Measurements from ENCODE around the gene MYB. TPM values are rescaled to one million over a fixed set of nuclear protein-coding genes. Genes with fewer than 3 reads are reported as not detected.
A peak's percentile ranks its signal among the peaks of the same experiment; 100 is the strongest.

The MYB gene
- polyA plus RNA-seq, 1 experiment, result 0.10 TPM

DNA sequence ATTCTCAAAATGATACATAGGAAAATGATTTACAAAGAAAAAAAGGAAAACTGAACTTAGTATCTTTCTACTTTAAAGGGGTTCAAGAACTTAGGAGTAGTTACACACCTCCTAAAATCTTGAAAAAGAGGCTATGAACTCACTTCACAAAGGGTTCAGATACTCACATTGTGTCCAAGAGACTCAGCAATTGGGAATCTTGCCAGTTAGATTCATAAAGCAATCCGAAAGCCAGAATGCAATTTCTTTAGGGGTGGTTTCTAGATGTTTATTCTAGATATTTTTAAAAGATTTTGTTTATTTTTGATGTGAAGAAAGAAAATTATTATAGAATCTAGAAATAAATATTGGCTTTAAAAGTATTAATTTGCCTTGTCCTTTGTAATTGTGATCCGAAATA is 1.7 kb upstream of the MYB start:
- ChIA-PET POLR2A (no interaction called here), CTCF (no interaction called here)
- Histone ChIP-seq H3K27ac (ENCODE audit: low read depth, low read length) (no peak overlapping the region), H3K27me3 (ENCODE audit: control insufficient read depth, insufficient read depth, low read length) (peaks cover 19% of the 10 kb centered on the region), H3K4me3 (ENCODE audit: low read depth, low read length) (no peak overlapping the region), H3K9me3 (ENCODE audit: control insufficient read depth, insufficient read depth, low read length) (no peaks in the 10 kb centered on the region; the same call in 1 of the 2 replicates)
- no peak for DNase-seq (ENCODE audit: low read depth, low spot score)
- TF ChIP-seq, protein P1, sequence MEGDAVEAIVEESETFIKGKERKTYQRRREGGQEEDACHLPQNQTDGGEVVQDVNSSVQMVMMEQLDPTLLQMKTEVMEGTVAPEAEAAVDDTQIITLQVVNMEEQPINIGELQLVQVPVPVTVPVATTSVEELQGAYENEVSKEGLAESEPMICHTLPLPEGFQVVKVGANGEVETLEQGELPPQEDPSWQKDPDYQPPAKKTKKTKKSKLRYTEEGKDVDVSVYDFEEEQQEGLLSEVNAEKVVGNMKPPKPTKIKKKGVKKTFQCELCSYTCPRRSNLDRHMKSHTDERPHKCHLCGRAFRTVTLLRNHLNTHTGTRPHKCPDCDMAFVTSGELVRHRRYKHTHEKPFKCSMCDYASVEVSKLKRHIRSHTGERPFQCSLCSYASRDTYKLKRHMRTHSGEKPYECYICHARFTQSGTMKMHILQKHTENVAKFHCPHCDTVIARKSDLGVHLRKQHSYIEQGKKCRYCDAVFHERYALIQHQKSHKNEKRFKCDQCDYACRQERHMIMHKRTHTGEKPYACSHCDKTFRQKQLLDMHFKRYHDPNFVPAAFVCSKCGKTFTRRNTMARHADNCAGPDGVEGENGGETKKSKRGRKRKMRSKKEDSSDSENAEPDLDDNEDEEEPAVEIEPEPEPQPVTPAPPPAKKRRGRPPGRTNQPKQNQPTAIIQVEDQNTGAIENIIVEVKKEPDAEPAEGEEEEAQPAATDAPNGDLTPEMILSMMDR (IDR thresholded peaks at IDR 0.05; ENCODE audit: low read depth, low read length), result no peak

DNA sequence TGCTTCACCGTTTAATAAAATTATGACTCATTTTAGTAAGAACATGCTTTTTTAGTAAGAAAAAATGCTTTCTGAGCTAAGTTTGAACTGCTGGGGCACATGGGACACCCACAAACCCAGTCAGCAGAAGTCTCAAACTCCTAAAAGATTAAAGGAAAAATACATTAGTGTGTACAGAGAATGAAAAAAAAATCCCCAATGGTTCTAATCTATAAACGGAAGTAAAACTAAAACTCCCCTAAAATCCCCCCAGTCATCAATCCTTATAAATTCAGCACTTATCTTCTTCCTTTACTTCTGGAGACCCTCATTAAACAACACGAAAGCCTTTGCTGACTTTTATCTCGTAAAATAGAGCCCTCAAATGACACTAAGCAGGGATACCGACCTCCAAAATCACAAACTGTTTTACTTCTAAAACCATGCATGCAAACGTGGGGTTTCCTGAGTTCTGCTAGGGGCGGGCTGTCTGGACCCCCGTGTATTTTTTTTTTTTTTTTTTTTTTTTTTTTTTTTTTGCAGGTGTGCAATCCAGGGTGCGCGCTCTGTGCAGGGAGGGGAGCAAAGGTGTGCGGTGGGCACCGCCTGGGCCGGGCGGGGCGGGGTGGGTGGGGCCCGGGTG is 1.1 kb upstream of the MYB start:
- no peak for DNase-seq (ENCODE audit: low read depth, low spot score)
- Histone ChIP-seq H3K4me3 (ENCODE audit: low read depth, low read length) (peak overlapping the region; percentile 64), H3K27ac (ENCODE audit: low read depth, low read length) (no peak overlapping the region), H3K9me3 (ENCODE audit: control insufficient read depth, insufficient read depth, low read length) (no peaks in the 10 kb centered on the region; the same call in 1 of the 2 replicates), H3K27me3 (ENCODE audit: control insufficient read depth, insufficient read depth, low read length) (peaks cover 19% of the 10 kb centered on the region)
- CTCF ChIA-PET, result no interaction called here
- TF ChIP-seq, protein P1 (IDR thresholded peaks at IDR 0.05; ENCODE audit: low read depth, low read length), result no peak
- POLR2A ChIA-PET, result no interaction called here

DNA sequence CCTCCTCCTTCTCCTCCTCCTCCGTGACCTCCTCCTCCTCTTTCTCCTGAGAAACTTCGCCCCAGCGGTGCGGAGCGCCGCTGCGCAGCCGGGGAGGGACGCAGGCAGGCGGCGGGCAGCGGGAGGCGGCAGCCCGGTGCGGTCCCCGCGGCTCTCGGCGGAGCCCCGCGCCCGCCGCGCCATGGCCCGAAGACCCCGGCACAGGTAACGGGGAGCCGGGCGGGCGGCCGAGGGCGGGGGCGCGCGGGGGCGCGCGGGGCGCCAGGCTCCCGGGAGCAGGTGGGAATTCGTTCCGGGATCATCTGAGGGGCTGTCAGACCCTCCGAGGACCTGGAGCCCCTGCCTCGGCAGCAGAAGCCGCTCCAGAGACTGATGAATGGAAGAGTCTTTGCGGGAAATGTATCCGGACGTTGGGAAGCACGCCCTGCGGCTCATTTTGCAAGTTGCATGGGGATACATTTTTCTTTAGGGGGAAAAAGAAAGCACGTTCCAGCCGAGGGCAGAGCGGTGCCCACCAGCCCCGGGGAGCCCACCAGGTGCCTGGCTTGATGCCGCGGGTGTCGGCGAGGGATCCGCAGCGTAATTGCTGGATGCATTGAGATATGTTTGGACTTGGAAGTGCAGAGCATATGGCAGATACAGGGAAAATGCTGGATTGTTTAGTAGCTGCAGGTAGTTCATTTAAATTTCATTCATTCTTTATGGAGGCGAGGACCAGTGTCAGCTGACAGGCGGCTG is 394 bp downstream of the MYB start:
- DNase-seq (ENCODE audit: low read depth, low spot score), result no peak
- Histone ChIP-seq H3K9me3 (ENCODE audit: control insufficient read depth, insufficient read depth, low read length) (no peaks in the 10 kb centered on the region; the same call in 1 of the 2 replicates), H3K27me3 (ENCODE audit: control insufficient read depth, insufficient read depth, low read length) (peaks cover 19% of the 10 kb centered on the region), H3K4me3 (ENCODE audit: low read depth, low read length) (peak overlapping the region; percentile 64), H3K27ac (ENCODE audit: low read depth, low read length) (no peak overlapping the region)
- CTCF ChIA-PET, result no interaction called here
- POLR2A ChIA-PET, result interaction anchor here (0.6 kb wide), 1 partner anchor 22 kb away, joined by 3 read pairs; no protein-coding TSS in a partner anchor
- TF ChIP-seq, protein P1 (IDR thresholded peaks at IDR 0.05; ENCODE audit: low read depth, low read length), result no peak

DNA sequence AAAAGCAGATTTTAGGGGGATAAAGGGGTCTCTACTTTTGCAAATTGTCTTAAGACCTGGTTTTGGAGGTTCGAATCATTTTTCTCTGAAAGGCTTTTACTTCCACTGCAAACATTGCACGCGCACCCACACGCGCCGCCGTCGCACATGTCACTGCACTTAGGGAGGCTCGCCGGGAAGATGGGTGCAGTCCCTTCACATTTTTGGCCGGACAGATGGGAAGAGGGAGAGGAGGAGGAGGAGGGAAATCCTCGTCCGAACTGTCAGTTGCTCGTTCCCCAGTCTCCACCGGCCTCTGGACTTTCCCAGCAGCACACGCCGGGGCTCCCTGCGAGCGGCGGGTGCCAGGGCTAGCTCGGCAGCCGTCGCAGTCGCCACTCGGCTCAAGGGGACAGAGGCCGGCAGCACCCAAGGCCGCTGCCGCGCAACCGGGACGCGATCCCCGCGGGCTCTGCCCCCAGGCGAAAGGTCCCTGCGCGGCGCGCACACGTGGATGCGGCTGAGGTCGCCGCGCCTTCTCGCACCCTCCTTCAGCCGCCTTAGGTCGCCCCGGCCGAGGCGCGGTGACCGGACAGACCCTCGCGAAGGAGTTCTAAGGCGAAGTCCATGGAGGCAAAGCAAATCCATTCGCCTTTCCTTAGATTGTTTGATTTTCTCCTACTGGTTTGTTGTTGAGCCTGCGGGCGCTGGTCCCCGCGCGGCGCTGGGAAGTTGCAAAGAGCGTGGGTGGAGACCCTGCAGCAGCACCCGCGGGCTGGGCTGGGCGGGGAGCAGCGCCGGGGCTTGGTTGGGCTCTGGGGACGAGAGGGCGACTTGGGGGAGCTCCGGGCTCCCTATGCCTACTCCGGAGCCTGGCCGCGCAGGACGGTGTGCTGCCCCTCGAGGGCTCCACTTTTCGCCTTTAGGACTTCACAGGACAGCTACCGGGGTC is 1.2 kb downstream of the MYB start:
- peaks cover 19% of the 10 kb centered on the region for H3K27me3 ChIP-seq (ENCODE audit: control insufficient read depth, insufficient read depth, low read length)
- H3K9me3 ChIP-seq (ENCODE audit: control insufficient read depth, insufficient read depth, low read length), result no peaks in the 10 kb centered on the region; the same call in 1 of the 2 replicates
- DNase-seq (ENCODE audit: low read depth, low spot score), result no peak
- H3K27ac ChIP-seq (ENCODE audit: low read depth, low read length), result no peak overlapping the region
- TF ChIP-seq, protein P1 (IDR thresholded peaks at IDR 0.05; ENCODE audit: low read depth, low read length), result no peak
- CTCF ChIA-PET, result interaction anchor here (0.6 kb wide), 1 partner anchor 120 kb away, joined by 5 read pairs; no protein-coding TSS in a partner anchor
- H3K4me3 ChIP-seq (ENCODE audit: low read depth, low read length), result peak overlapping the region; percentile 64
- POLR2A ChIA-PET, result interaction anchor here (0.6 kb wide), 1 partner anchor 23 kb away, joined by 3 read pairs; no protein-coding TSS in a partner anchor

All from AG04450 (cell line).